ENCODE results near the gene TTC7B. TPM values are rescaled to one million over a fixed set of nuclear protein-coding genes. Genes with fewer than 3 reads are reported as not detected.

The TTC7B gene
- total RNA-seq, 1 donor from 2014 or later = 40.4 TPM

- Mint-ChIP-seq H3K4me3 (no peak overlapping the region), H3K27me3 (no peaks in the 10 kb centered on the region), H3K36me3 (peaks cover 6% of the 10 kb centered on the region), H3K27ac (no peak overlapping the region), H3K9me3 (no peaks in the 10 kb centered on the region), H3K4me1 (ENCODE audit: unreplicated experiment) (peaks cover 32% of the 10 kb centered on the region)
- no peak for TF ChIP-seq CTCF (conservative IDR thresholded peaks at IDR 0.05)
- DNase-seq (ENCODE audit: extremely low spot score, unreplicated experiment) = peak; percentile 2
These were observed 94.5 kb downstream of the TTC7B start for GRCh38 chr14:90721619-90722305.

GRCh38 chr14:90720832-90721231, 95.4 kb downstream of the TTC7B start:
- H3K36me3 Mint-ChIP-seq = peaks cover 2% of the 10 kb centered on the region

GRCh38 chr14:90720336-90720735, 95.9 kb downstream of the TTC7B start:
- Mint-ChIP-seq H3K4me3 (no peak overlapping the region), H3K36me3 (peaks cover 5% of the 10 kb centered on the region)

More at GRCh38 chr14:90720832-90721231, 95.4 kb downstream of the TTC7B start:
- Mint-ChIP-seq H3K9me3 (peaks cover 1% of the 10 kb centered on the region), H3K4me3 (no peak overlapping the region), H3K4me1 (ENCODE audit: unreplicated experiment) (peaks cover 29% of the 10 kb centered on the region), H3K27me3 (no peaks in the 10 kb centered on the region), H3K27ac (peak overlapping the region; percentile 57)
- peak; percentile 17 for TF ChIP-seq CTCF (conservative IDR thresholded peaks at IDR 0.05)
- no peak for DNase-seq (ENCODE audit: extremely low spot score, unreplicated experiment)

GRCh38 chr14:90717916-90718315, 98.3 kb downstream of the TTC7B start:
- DNase-seq (ENCODE audit: extremely low spot score, unreplicated experiment) = no peak
- H3K4me3 Mint-ChIP-seq = no peak overlapping the region
- peaks cover 34% of the 10 kb centered on the region for H3K4me1 Mint-ChIP-seq (ENCODE audit: unreplicated experiment)
- peak overlapping the region; percentile 60 for H3K27ac Mint-ChIP-seq
- peaks cover 4% of the 10 kb centered on the region for H3K9me3 Mint-ChIP-seq
- TF ChIP-seq CTCF (conservative IDR thresholded peaks at IDR 0.05) = no peak
- peaks cover 10% of the 10 kb centered on the region for H3K36me3 Mint-ChIP-seq
- H3K27me3 Mint-ChIP-seq = no peaks in the 10 kb centered on the region

More at GRCh38 chr14:90720336-90720735, 95.9 kb downstream of the TTC7B start:
- peak overlapping the region; percentile 34 for H3K27ac Mint-ChIP-seq
- H3K27me3 Mint-ChIP-seq = no peaks in the 10 kb centered on the region
- DNase-seq (ENCODE audit: extremely low spot score, unreplicated experiment) = no peak
- peaks cover 34% of the 10 kb centered on the region for H3K4me1 Mint-ChIP-seq (ENCODE audit: unreplicated experiment)
- peaks cover 4% of the 10 kb centered on the region for H3K9me3 Mint-ChIP-seq
- no peak for TF ChIP-seq CTCF (conservative IDR thresholded peaks at IDR 0.05)

GRCh38 chr14:90715993-90716392, 100.2 kb downstream of the TTC7B start:
- H3K4me3 Mint-ChIP-seq = peak overlapping the region; percentile 78
- no peak for DNase-seq (ENCODE audit: extremely low spot score, unreplicated experiment)
- H3K27me3 Mint-ChIP-seq = no peaks in the 10 kb centered on the region
- H3K4me1 Mint-ChIP-seq (ENCODE audit: unreplicated experiment) = peaks cover 31% of the 10 kb centered on the region
- peaks cover 4% of the 10 kb centered on the region for H3K9me3 Mint-ChIP-seq
- no peak for TF ChIP-seq CTCF (conservative IDR thresholded peaks at IDR 0.05)
- H3K36me3 Mint-ChIP-seq = peaks cover 10% of the 10 kb centered on the region
- peak overlapping the region; percentile 98 for H3K27ac Mint-ChIP-seq

Measured in type B pancreatic cell (in vitro differentiated cells).